HCT116 (cell line): ENCODE data around the gene RIGI. TPM values are rescaled to one million over a fixed set of nuclear protein-coding genes. Genes with fewer than 3 reads are reported as not detected.

Experiments used
- ATAC-seq: fragments of 200-7000 bp; cut with Tn5 transposase; 2 replicates; pipeline ENCODE4 v1.9.1; 2020; ENCODE audit warnings: mild to moderate bottlenecking, moderate library complexity
- BruUV-seq: library from RNA; stranded (reverse); fragments of 400-500 nt; replicated peaks from 2 replicates; lab custom pipeline; 2021; lab: Mats Ljungman, UMichigan
- CTCF ChIA-PET: fragments of 300-600 bp; sonication (Branson Sonifier 250); formaldehyde crosslinking; loops from one replicate; lab custom pipeline; 2021; ENCODE audit warnings: antibody characterized with exemption; lab: Charles Lee
- POLR2A ChIA-PET: fragments of 300-600, 350-600 bp; sonication (Branson Sonifier 250); formaldehyde crosslinking; loops from one replicate; lab custom pipeline; 2021; ENCODE audit warnings: antibody characterized with exemption; lab: Charles Lee
- RAD21 ChIA-PET, 2 experiments: fragments of 300-600 bp; sonication (Branson Sonifier 250); formaldehyde crosslinking; loops; one replicate each; lab custom pipeline; 2023; ENCODE audit warnings: low total read pairs in 2 of 2; ENCODE audit not compliant: uncharacterized antibody in 2 of 2, unreplicated experiment in 2 of 2, low non-redundant PET in 1 of 2; lab: Charles Lee
- DNase-seq: peaks from one replicate; pipeline ENCODE4 v3.0.0-alpha.2; 2010; ENCODE audit warnings: low read depth, low spot score
- H2AFZ ChIP-seq: fragments of 200-600 bp; shearing (Covaris generic), sonication (generic); 2 replicates; pipeline ENCODE4 v1.6.1; 2017; ENCODE audit warnings: low read depth, mixed run types, mixed read lengths, antibody characterized with exemption, low read length; ENCODE audit not compliant: poor library complexity, severe bottlenecking
- H3K27ac ChIP-seq: 2 replicates; pipeline ENCODE4 v1.5.1; 2012; ENCODE audit warnings: low read depth, low read length
- H3K27me3 ChIP-seq: fragments of 200-600 bp; sonication (generic); 2 replicates; pipeline ENCODE4 v1.6.1; 2016; ENCODE audit warnings: mixed run types, low read length, mixed read lengths; ENCODE audit not compliant: insufficient read depth
- H3K36me3 ChIP-seq, 2 experiments: fragments of 200-500 bp in 1 of 2; fragments of 200-600 bp in 1 of 2; sonication (Bioruptor generic) in 1 of 2; sonication (generic) in 1 of 2; 2 replicates each; pipeline versions ENCODE4 v1.5.1 to v1.6.1; 2014 to 2016; ENCODE audit warnings: low read length in 2 of 2, inconsistent platforms in 1 of 2, mixed read lengths in 1 of 2, mixed run types in 1 of 2; ENCODE audit not compliant: insufficient read depth in 2 of 2, control insufficient read depth in 1 of 2
- H3K4me1 ChIP-seq, 2 experiments: fragments of 200-600 bp in 1 of 2; sonication (generic) in 1 of 2; 2 replicates each; pipeline versions ENCODE4 v1.5.1 to v1.6.1; 2012 to 2017; ENCODE audit warnings: low read length in 2 of 2, inconsistent platforms in 1 of 2, mild to moderate bottlenecking in 1 of 2, mixed read lengths in 1 of 2, mixed run types in 1 of 2, moderate library complexity in 1 of 2; ENCODE audit not compliant: insufficient read depth in 2 of 2, control insufficient read depth in 1 of 2
- H3K4me2 ChIP-seq: fragments of 200-600 bp; sonication (generic); 2 replicates; pipeline ENCODE4 v1.6.1; 2017; ENCODE audit warnings: mixed run types, low read length, mixed read lengths
- H3K4me3 ChIP-seq, 2 experiments: fragments of 200-600 bp in 1 of 2; sonication (generic) in 1 of 2; replicated peaks in 1 of 2; 2 replicates each; pipeline ENCODE4 v1.5.1; 2011 to 2016; ENCODE audit warnings: low read length in 2 of 2, control low read depth in 1 of 2, low read depth in 1 of 2, mild to moderate bottlenecking in 1 of 2, mixed read lengths in 1 of 2, mixed run types in 1 of 2
- H3K79me2 ChIP-seq: fragments of 200-600 bp; sonication (generic); 2 replicates; pipeline ENCODE4 v1.6.1; 2017; ENCODE audit warnings: mild to moderate bottlenecking, mixed run types, low read length, moderate library complexity, mixed read lengths; ENCODE audit not compliant: insufficient read depth
- H3K9ac ChIP-seq: fragments of 200-600 bp; sonication (generic); 2 replicates; pipeline ENCODE4 v1.6.1; 2016; ENCODE audit warnings: low read length, mixed read lengths
- H3K9me2 ChIP-seq: fragments of 200-600 bp; sonication (generic), shearing (Covaris generic); 2 replicates; pipeline ENCODE4 v1.6.1; 2017; ENCODE audit warnings: mixed run types, mild to moderate bottlenecking, moderate library complexity; ENCODE audit not compliant: insufficient read depth
- H3K9me3 ChIP-seq, 2 experiments: fragments of 200-500 bp in 1 of 2; fragments of 200-600 bp in 1 of 2; sonication (Bioruptor generic) in 1 of 2; sonication (generic) in 1 of 2; 2 replicates each; pipeline ENCODE4 v1.6.1; 2014 to 2017; ENCODE audit warnings: low read length in 2 of 2, mixed read lengths in 2 of 2, inconsistent platforms in 1 of 2, low read depth in 1 of 2, mild to moderate bottlenecking in 1 of 2, mixed run types in 1 of 2, moderate library complexity in 1 of 2; ENCODE audit not compliant: control insufficient read depth in 1 of 2, insufficient read depth in 1 of 2
- H4K20me1 ChIP-seq: fragments of 200-600 bp; sonication (generic), shearing (Covaris generic); 2 replicates; pipeline ENCODE4 v1.6.1; 2017; ENCODE audit warnings: mixed run types, mild to moderate bottlenecking, moderate library complexity; ENCODE audit not compliant: insufficient read depth
- ATF3 ChIP-seq: IDR thresholded peaks from 2 replicates; pipeline ENCODE4 v1.6.1; 2012
- CBX3 ChIP-seq: IDR thresholded peaks from 2 replicates; pipeline ENCODE4 v1.6.1; 2012; ENCODE audit warnings: low read depth
- EGR1 ChIP-seq: IDR thresholded peaks from 2 replicates; pipeline ENCODE4 v1.6.1; 2012; ENCODE audit warnings: low read depth
- ELF1 ChIP-seq: IDR thresholded peaks from 2 replicates; pipeline ENCODE4 v1.6.1; 2012; ENCODE audit warnings: low read depth, borderline replicate concordance
- EZH2phosphoT487 ChIP-seq: fragments of 200-600 bp; IDR thresholded peaks from 2 replicates; pipeline ENCODE4 v1.6.1; 2018; ENCODE audit warnings: antibody characterized with exemption, borderline replicate concordance
- RAD21 ChIP-seq: IDR thresholded peaks from 2 replicates; pipeline ENCODE4 v1.6.1; 2012; ENCODE audit warnings: low read depth, mild to moderate bottlenecking
- SP1 ChIP-seq: IDR thresholded peaks from 2 replicates; pipeline ENCODE4 v1.6.1; 2012; ENCODE audit warnings: low read depth
- TCF7L2 ChIP-seq: IDR thresholded peaks from 2 replicates; pipeline ENCODE4 v1.7.0; 2011; ENCODE audit warnings: borderline replicate concordance, inconsistent platforms; ENCODE audit not compliant: insufficient read depth, insufficient read length; ENCODE audit errors: extremely low read depth
- YY1 ChIP-seq: IDR thresholded peaks from 2 replicates; pipeline ENCODE4 v1.6.1; 2011; ENCODE audit warnings: low read length, low read depth, moderate library complexity, mild to moderate bottlenecking; ENCODE audit not compliant: insufficient replicate concordance; ENCODE audit errors: extremely low read depth
- ZFX ChIP-seq: fragments of 450-650 bp; IDR thresholded peaks from 2 replicates; pipeline ENCODE4 v1.6.1; 2017
- intact Hi-C: fragments of 100-400 bp; cut with micrococcal nuclease; formaldehyde crosslinking; loops from 2 replicates; pipeline ENCODE4 v1.10.0; 2022
- total RNA-seq: library from RNA; stranded (reverse); gene quantifications from one replicate; pipeline ENCODE4 v1.2.1, GENCODE V29; 2021; ENCODE audit not compliant: unreplicated experiment
- TF ChIP-seq, protein P1 (sequence below), 3 experiments: fragments of 200-600 bp in 1 of 3; sonication (generic) in 1 of 3; IDR thresholded peaks in 2 of 3; conservative IDR thresholded peaks in 1 of 3; 2 replicates each; pipeline ENCODE4 v1.5.1; 2012 to 2017; ENCODE audit warnings: low read depth in 2 of 3, low read length in 2 of 3, antibody characterized with exemption in 1 of 3, borderline replicate concordance in 1 of 3, control low read depth in 1 of 3, mild to moderate bottlenecking in 1 of 3, mixed read lengths in 1 of 3, mixed run types in 1 of 3, moderate library complexity in 1 of 3; ENCODE audit not compliant: insufficient read depth in 1 of 3
- TF ChIP-seq, protein P2 (sequence below): IDR thresholded peaks from 2 replicates; pipeline ENCODE4 v1.6.1; 2012

Gene RIGI
- total RNA-seq, 1 experiment from 2014 or later, result 5.5 TPM

DNA sequence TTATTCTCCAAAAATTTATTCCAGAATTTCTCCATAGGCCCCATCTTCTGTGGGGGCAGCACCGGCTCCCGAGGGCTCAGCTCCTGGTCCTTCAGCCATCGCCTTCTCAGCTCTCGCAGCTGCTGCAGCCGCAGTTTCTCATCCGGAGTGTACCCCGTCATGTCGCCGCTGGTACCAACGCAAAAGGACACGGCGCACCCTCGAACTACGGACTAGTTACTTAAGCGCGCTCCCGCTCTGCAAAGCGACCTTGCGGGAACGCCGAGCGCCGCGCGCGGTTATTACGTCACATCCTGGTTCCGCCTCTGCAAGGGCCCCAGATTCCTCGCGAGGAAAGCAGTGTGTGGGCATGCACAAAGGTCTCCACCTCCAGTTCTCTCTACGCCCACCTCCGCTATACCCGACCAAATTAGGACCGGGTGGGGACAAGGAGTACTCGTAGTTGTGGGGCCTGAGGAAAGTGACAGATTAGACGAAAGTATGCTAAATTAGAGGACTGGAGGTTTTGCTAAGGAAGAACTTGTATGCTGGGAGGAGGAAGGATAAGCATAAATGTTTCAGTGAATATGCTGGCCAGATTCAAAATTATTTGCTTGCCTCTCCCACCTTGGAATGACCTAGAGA is 47.0 kb upstream of the RIGI start, which contains the start of gene NDUFB6 (continued):
- peak; percentile 45; the same call in 1 of the 2 replicates for TF ChIP-seq SP1
- TF ChIP-seq TCF7L2, result no peak
- peak; percentile 32 for TF ChIP-seq ELF1
- peak; percentile 71; the same call in 1 of the 2 replicates for TF ChIP-seq CBX3

- POLR2A ChIA-PET, result interaction anchor here (0.8 to 0.9 kb wide), 2 partner anchors 193 to 194 kb away, joined by 4 read pairs; no protein-coding TSS in a partner anchor
- H3K36me3 ChIP-seq, result peaks cover 0 to 9% of the 10 kb centered on the region in 2 experiments; a peak in 3 of 4 replicates
- TF ChIP-seq EGR1 (no peak), RAD21 (peak; percentile 73), ATF3 (no peak), EZH2phosphoT487 (no peak), YY1 (no peak), ZFX (no peak)
- TF ChIP-seq, protein P1, sequence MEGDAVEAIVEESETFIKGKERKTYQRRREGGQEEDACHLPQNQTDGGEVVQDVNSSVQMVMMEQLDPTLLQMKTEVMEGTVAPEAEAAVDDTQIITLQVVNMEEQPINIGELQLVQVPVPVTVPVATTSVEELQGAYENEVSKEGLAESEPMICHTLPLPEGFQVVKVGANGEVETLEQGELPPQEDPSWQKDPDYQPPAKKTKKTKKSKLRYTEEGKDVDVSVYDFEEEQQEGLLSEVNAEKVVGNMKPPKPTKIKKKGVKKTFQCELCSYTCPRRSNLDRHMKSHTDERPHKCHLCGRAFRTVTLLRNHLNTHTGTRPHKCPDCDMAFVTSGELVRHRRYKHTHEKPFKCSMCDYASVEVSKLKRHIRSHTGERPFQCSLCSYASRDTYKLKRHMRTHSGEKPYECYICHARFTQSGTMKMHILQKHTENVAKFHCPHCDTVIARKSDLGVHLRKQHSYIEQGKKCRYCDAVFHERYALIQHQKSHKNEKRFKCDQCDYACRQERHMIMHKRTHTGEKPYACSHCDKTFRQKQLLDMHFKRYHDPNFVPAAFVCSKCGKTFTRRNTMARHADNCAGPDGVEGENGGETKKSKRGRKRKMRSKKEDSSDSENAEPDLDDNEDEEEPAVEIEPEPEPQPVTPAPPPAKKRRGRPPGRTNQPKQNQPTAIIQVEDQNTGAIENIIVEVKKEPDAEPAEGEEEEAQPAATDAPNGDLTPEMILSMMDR (IDR thresholded peaks at IDR 0.05 in 2 of 3, conservative IDR thresholded peaks at IDR 0.05 in 1 of 3; ENCODE audit: borderline replicate concordance in 1 of 3, insufficient read depth in 1 of 3, low read depth in 2 of 3, low read length in 2 of 3), result peak; percentile 77 to 82 (median 82)
- TF ChIP-seq, protein P2, sequence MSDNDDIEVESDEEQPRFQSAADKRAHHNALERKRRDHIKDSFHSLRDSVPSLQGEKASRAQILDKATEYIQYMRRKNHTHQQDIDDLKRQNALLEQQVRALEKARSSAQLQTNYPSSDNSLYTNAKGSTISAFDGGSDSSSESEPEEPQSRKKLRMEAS, result peak; percentile 60; the same call in 1 of the 2 replicates
- no peaks in the 10 kb centered on the region for H3K9me3 ChIP-seq
- no peaks in the 10 kb centered on the region for H4K20me1 ChIP-seq
- ATAC-seq (peak; percentile 85), DNase-seq (peak; percentile 67)
- no peak overlapping the region for H2AFZ ChIP-seq
- H3K4me1 ChIP-seq, result peaks cover 4 to 15% of the 10 kb centered on the region in 2 experiments; a peak in 3 of 4 replicates
- peak overlapping the region; percentile 84 for H3K9ac ChIP-seq
- RAD21 ChIA-PET, result interaction anchor here (1.0 to 1.5 kb wide), 4 partner anchors 46 to 193 kb away, joined by 3 to 18 read pairs (median 6); partner anchors contain the start of gene ACO1 (in 1 of the 2)
- peaks cover 54% of the 10 kb centered on the region for H3K79me2 ChIP-seq
- H3K4me2 ChIP-seq, result peak overlapping the region; percentile 88
- peak overlapping the region; percentile 86 to 89 for H3K4me3 ChIP-seq
- H3K27me3 ChIP-seq, result no peaks in the 10 kb centered on the region
- CTCF ChIA-PET, result interaction anchor here (0.6 to 13.3 kb wide), 10 partner anchors 9 to 194 kb away, joined by 3 to 553 read pairs (median 6); partner anchors contain the start of genes ACO1 and RIGI
- H3K27ac ChIP-seq, result peak overlapping the region; percentile 80
- H3K9me2 ChIP-seq, result no peaks in the 10 kb centered on the region
- intact Hi-C loops, result loop anchor here (1.0 to 2.0 kb wide), 2 partner anchors 45 to 193 kb away; partner anchors contain the start of gene RIGI
- TSS peak; percentile 60 for BruUV-seq
Observed at GRCh38 chr9:32571969-32572899, 46.2 kb upstream of the RIGI start.
